ENCODE measurements around the gene USP13. TPM values are rescaled to one million over a fixed set of nuclear protein-coding genes. Genes with fewer than 3 reads are reported as not detected.

USP13 gene
- total RNA-seq, 1 experiment from 2014 or later: 22.7 TPM

GRCh38 chr3:179603831-179604230 is 49.0 kb upstream of the USP13 start:
- Histone ChIP-seq H4K20me1 (ENCODE audit: insufficient read depth) (no peaks in the 10 kb centered on the region), H3K4me2 (ENCODE audit: low read length) (peak overlapping the region; percentile 79), H3K4me3 (replicated peaks in 1 of 2; ENCODE audit: low read depth in 1 of 2, low read length in 2 of 2) (peak overlapping the region; percentile 76 to 87), H3K27me3 (ENCODE audit: insufficient read depth, low read length) (no peaks in the 10 kb centered on the region), H3K27ac (ENCODE audit: low read depth, low read length) (peak overlapping the region; percentile 50; the same call in 1 of the 2 replicates), H3K9me3 (ENCODE audit: control insufficient read depth in 1 of 2, insufficient read depth in 1 of 2, low read depth in 1 of 2, low read length in 2 of 2) (no peaks in the 10 kb centered on the region), H3K4me1 (ENCODE audit: control insufficient read depth in 1 of 2, insufficient read depth in 2 of 2, low read length in 2 of 2) (peaks cover 5 to 8% of the 10 kb centered on the region in 2 experiments; a peak in 3 of 4 replicates), H2AFZ (ENCODE audit: low read depth, low read length, poor library complexity, severe bottlenecking) (no peak overlapping the region), H3K9ac (ENCODE audit: low read length) (peak overlapping the region; percentile 97), H3K79me2 (ENCODE audit: insufficient read depth, low read length) (peaks cover 80% of the 10 kb centered on the region), H3K9me2 (ENCODE audit: insufficient read depth) (no peaks in the 10 kb centered on the region), H3K36me3 (ENCODE audit: control insufficient read depth in 1 of 2, insufficient read depth in 2 of 2, low read length in 2 of 2) (peaks cover 15 to 23% of the 10 kb centered on the region in 2 experiments; a peak in 3 of 4 replicates)
- ATAC-seq: no peak
- TF ChIP-seq EZH2 (IDR thresholded peaks at IDR 0.05) (no peak), RAD21 (IDR thresholded peaks at IDR 0.05; ENCODE audit: low read depth) (no peak), ZFX (IDR thresholded peaks at IDR 0.05) (no peak), ATF3 (IDR thresholded peaks at IDR 0.05) (no peak)
- DNase-seq (ENCODE audit: low read depth, low spot score): no peak
- intact Hi-C loops (cut with micrococcal nuclease): loop anchor here (2.0 kb wide), 1 partner anchor 455 kb away; the partner anchor contains the start of gene PIK3CA
- ChIA-PET RAD21 (ENCODE audit: low non-redundant PET in 1 of 2, low total read pairs in 2 of 2, uncharacterized antibody in 2 of 2, unreplicated experiment in 2 of 2) (no interaction called here), CTCF (no interaction called here), POLR2A (no interaction called here)
- BruUV-seq (replicated peaks): no TSS peak

- CTCF ChIA-PET: interaction anchor here (1.1 kb wide), 1 partner anchor 45 kb away, joined by 7 read pairs; no protein-coding TSS in a partner anchor
- Histone ChIP-seq H3K27ac (ENCODE audit: low read depth, low read length) (peak within 1 kb of the TSS; percentile 69), H3K36me3 (ENCODE audit: control insufficient read depth in 1 of 2, insufficient read depth in 2 of 2, low read length in 2 of 2) (peaks cover 10 to 18% of the 10 kb centered on the region in 2 experiments; a peak in 3 of 4 replicates), H2AFZ (ENCODE audit: low read depth, low read length, poor library complexity, severe bottlenecking) (peak within 1 kb of the TSS; percentile 80), H3K9ac (ENCODE audit: low read length) (peak within 1 kb of the TSS; percentile 97), H3K9me3 (ENCODE audit: control insufficient read depth in 1 of 2, insufficient read depth in 1 of 2, low read depth in 1 of 2, low read length in 2 of 2) (no peaks in the 10 kb centered on the region), H3K27me3 (ENCODE audit: insufficient read depth, low read length) (no peaks in the 10 kb centered on the region), H3K79me2 (ENCODE audit: insufficient read depth, low read length) (peaks cover 82% of the 10 kb centered on the region), H3K4me2 (ENCODE audit: low read length) (peak within 1 kb of the TSS; percentile 79), H4K20me1 (ENCODE audit: insufficient read depth) (no peaks in the 10 kb centered on the region), H3K4me1 (ENCODE audit: control insufficient read depth in 1 of 2, insufficient read depth in 2 of 2, low read length in 2 of 2) (peaks cover 5 to 8% of the 10 kb centered on the region in 2 experiments; a peak in 3 of 4 replicates), H3K4me3 (replicated peaks in 1 of 2; ENCODE audit: low read depth in 1 of 2, low read length in 2 of 2) (peak within 1 kb of the TSS; percentile 76 to 87), H3K9me2 (ENCODE audit: insufficient read depth) (no peaks in the 10 kb centered on the region)
- ATAC-seq (peak; percentile 99), DNase-seq (ENCODE audit: low read depth, low spot score) (peak; percentile 91)
- POLR2A ChIA-PET: no interaction called here
- intact Hi-C loops (cut with micrococcal nuclease): loop anchor here (2.0 kb wide), 1 partner anchor 456 kb away; the partner anchor contains the start of gene PIK3CA
- BruUV-seq (replicated peaks): no TSS peak
- RAD21 ChIA-PET (ENCODE audit: low non-redundant PET in 1 of 2, low total read pairs in 2 of 2, uncharacterized antibody in 2 of 2, unreplicated experiment in 2 of 2): no interaction called here
- TF ChIP-seq MAX (IDR thresholded peaks at IDR 0.05): peak; percentile 80
- no peak for TF ChIP-seq ATF3 (IDR thresholded peaks at IDR 0.05)
- TF ChIP-seq TCF7L2 (IDR thresholded peaks at IDR 0.05; ENCODE audit: borderline replicate concordance, extremely low read depth, insufficient read depth, insufficient read length): peak; percentile 86
- TF ChIP-seq EZH2 (IDR thresholded peaks at IDR 0.05): no peak
- TF ChIP-seq ZBTB33 (IDR thresholded peaks at IDR 0.05; ENCODE audit: extremely low read depth, insufficient replicate concordance, low read length): peak; percentile 31
- no peak for TF ChIP-seq CTCF (IDR thresholded peaks at IDR 0.05 in 2 of 3, conservative IDR thresholded peaks at IDR 0.05 in 1 of 3; ENCODE audit: borderline replicate concordance in 1 of 3, insufficient read depth in 1 of 3, low read depth in 2 of 3, low read length in 2 of 3)
- TF ChIP-seq ZNF274 (IDR thresholded peaks at IDR 0.05; ENCODE audit: low read depth, low read length): no peak
- peak; percentile 69 for TF ChIP-seq ELF1 (IDR thresholded peaks at IDR 0.05; ENCODE audit: borderline replicate concordance, low read depth)
- TF ChIP-seq JUND (IDR thresholded peaks at IDR 0.05): no peak
- peak; percentile 92 for TF ChIP-seq EGR1 (IDR thresholded peaks at IDR 0.05; ENCODE audit: low read depth)
- TF ChIP-seq SIN3A (IDR thresholded peaks at IDR 0.05; ENCODE audit: low read depth): peak; percentile 85
- TF ChIP-seq FOSL1 (IDR thresholded peaks at IDR 0.05; ENCODE audit: low read depth): no peak
These were observed 48.3 kb upstream of the USP13 start, which contains the start of the genes MRPL47 and NDUFB5 for GRCh38 chr3:179604321-179605078. Gene MRPL47, minus strand, starts transcription at chr3:179604638. Its CDS starts 14 bp downstream, at chr3:179604624. Gene NDUFB5, plus strand, starts transcription at chr3:179604794. Its CDS starts 22 bp downstream, at chr3:179604816.

Data from HCT116 (cell line).